ENCODE data around the gene SLC66A3.

Gene SLC66A3

GRCh38 chr2:11168488-11168887 lies 13.2 kb downstream of the SLC66A3 start:
- TF ChIP-seq RAD21 (IDR thresholded peaks at IDR 0.05; ENCODE audit: low read depth) (no peak), CEBPB (IDR thresholded peaks at IDR 0.05) (no peak), NFIC (IDR thresholded peaks at IDR 0.05) (no peak), REST (IDR thresholded peaks at IDR 0.05; ENCODE audit: low read depth) (no peak), EGR1 (IDR thresholded peaks at IDR 0.05) (no peak), USF1 (IDR thresholded peaks at IDR 0.05) (no peak), ZBTB7A (IDR thresholded peaks at IDR 0.05; ENCODE audit: low read depth) (no peak), CREB1 (IDR thresholded peaks at IDR 0.05; ENCODE audit: low read depth) (no peak)

- TF ChIP-seq MAX (IDR thresholded peaks at IDR 0.05) (no peak), CREB1 (IDR thresholded peaks at IDR 0.05; ENCODE audit: low read depth) (no peak), RAD21 (IDR thresholded peaks at IDR 0.05; ENCODE audit: low read depth) (no peak), EP300 (IDR thresholded peaks at IDR 0.05; ENCODE audit: borderline replicate concordance) (no peak), YY1 (IDR thresholded peaks at IDR 0.05; ENCODE audit: low read depth) (no peak), EGR1 (IDR thresholded peaks at IDR 0.05) (no peak), TCF12 (IDR thresholded peaks at IDR 0.05; ENCODE audit: low read depth) (no peak), ZBTB7A (IDR thresholded peaks at IDR 0.05; ENCODE audit: low read depth) (no peak), FOXM1 (IDR thresholded peaks at IDR 0.05; ENCODE audit: borderline replicate concordance, low read depth) (no peak), USF1 (IDR thresholded peaks at IDR 0.05) (no peak), NFIC (IDR thresholded peaks at IDR 0.05) (no peak), REST (IDR thresholded peaks at IDR 0.05; ENCODE audit: low read depth) (no peak), TAF1 (IDR thresholded peaks at IDR 0.05; ENCODE audit: low read depth) (no peak), CEBPB (IDR thresholded peaks at IDR 0.05) (no peak), TEAD4 (IDR thresholded peaks at IDR 0.05) (no peak)
Measured at GRCh38 chr2:11169333-11169732, 14.1 kb downstream of the SLC66A3 start.

GRCh38 chr2:11174222-11174621 lies 19.0 kb downstream of the SLC66A3 start:
- no peak for TF ChIP-seq REST (IDR thresholded peaks at IDR 0.05; ENCODE audit: low read depth)

- TF ChIP-seq CEBPB (IDR thresholded peaks at IDR 0.05), result no peak
- no peak for TF ChIP-seq YY1 (IDR thresholded peaks at IDR 0.05; ENCODE audit: low read depth)
- no peak for TF ChIP-seq EGR1 (IDR thresholded peaks at IDR 0.05)
- TF ChIP-seq ZBTB7A (IDR thresholded peaks at IDR 0.05; ENCODE audit: low read depth), result no peak
- TF ChIP-seq REST (IDR thresholded peaks at IDR 0.05; ENCODE audit: low read depth), result no peak
- TF ChIP-seq TCF12 (IDR thresholded peaks at IDR 0.05; ENCODE audit: low read depth), result no peak
- no peak for TF ChIP-seq USF1 (IDR thresholded peaks at IDR 0.05)
- no peak for TF ChIP-seq TEAD4 (IDR thresholded peaks at IDR 0.05)
- TF ChIP-seq MAX (IDR thresholded peaks at IDR 0.05), result no peak
- TF ChIP-seq TAF1 (IDR thresholded peaks at IDR 0.05; ENCODE audit: low read depth), result no peak
- no peak for TF ChIP-seq NFIC (IDR thresholded peaks at IDR 0.05)
- no peak for TF ChIP-seq RAD21 (IDR thresholded peaks at IDR 0.05; ENCODE audit: low read depth)
- no peak for TF ChIP-seq CREB1 (IDR thresholded peaks at IDR 0.05; ENCODE audit: low read depth)
- no peak for TF ChIP-seq FOXM1 (IDR thresholded peaks at IDR 0.05; ENCODE audit: borderline replicate concordance, low read depth)
- no peak for TF ChIP-seq EP300 (IDR thresholded peaks at IDR 0.05; ENCODE audit: borderline replicate concordance)
Measured at GRCh38 chr2:11175293-11175795, 20.1 kb downstream of the SLC66A3 start.

All from Ishikawa (cell line).